GM21529 (cell line): ENCODE results near the gene LRRC27.

Source experiments
- ATAC-seq: cut with Tn5 transposase; IDR thresholded peaks from one replicate; pipeline ENCODE4 v1.9.1; 2021; ENCODE audit not compliant: unreplicated experiment

Gene LRRC27

GRCh38 chr10:132399117-132400035 lies 67.4 kb downstream of the LRRC27 start:
- no peak for ATAC-seq

- ATAC-seq, result no peak
Observed at GRCh38 chr10:132400041-132400546, 68.1 kb downstream of the LRRC27 start.

GRCh38 chr10:132400547-132401151 lies 68.7 kb downstream of the LRRC27 start:
- no peak for ATAC-seq

DNA sequence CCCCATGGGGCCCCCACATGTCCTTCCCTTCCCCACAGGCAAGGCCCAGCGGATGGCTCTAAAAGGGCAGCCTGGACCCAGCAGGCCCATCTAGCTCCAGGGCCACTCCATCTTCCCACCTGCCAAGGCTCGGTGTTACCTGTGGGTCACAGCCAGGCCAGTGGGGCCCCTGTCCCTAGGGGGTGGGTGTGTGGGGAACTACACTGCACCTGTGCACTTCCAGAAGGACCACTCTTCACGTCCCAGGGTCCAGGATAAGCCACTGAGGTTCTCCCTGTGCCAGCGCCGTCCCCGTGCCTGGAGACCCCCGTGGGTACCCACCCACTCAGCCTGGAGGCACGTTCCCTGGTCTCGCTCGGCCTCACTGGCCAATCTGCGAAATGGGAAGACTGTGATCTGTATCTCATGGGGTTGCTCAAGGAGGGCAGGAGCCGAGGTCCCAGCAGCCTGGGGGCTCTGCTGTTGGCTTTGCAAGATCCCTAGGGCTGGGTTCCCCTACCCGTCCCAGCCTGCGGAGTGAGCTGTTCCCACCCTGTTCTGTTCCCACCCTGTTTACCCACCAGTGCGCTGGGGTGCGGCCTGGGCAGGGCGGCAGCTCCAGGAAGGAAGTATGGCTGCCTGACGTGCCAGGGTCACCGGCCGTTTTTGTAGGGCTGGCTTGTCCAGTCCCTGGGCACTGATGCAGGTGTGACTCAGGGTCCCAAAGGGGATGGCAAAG lies 69.6 kb downstream of the LRRC27 start:
- no peak for ATAC-seq

DNA sequence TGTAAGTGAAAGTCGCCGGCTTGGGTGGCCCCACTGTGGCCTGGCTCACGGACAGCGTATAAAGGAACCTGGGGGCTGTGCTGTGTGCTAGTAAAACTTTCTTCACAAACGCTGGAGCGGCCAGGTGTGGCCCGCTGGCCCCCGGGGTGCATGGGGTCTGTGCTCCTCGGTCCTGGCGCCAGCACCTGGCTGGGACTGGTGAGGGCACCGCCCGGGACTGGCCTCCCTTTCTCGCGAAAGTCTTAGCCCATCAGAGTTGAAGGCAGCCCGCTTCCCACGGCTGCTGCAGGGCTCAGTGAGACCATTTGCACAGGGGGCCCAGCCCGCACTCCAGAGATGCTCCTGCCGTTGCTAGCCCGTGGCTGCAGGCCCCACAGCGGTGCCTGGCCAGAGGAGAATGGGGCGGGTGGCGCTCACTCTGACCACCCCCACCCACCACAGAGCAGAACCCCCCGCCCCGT lies 70.8 kb downstream of the LRRC27 start:
- no peak for ATAC-seq

DNA sequence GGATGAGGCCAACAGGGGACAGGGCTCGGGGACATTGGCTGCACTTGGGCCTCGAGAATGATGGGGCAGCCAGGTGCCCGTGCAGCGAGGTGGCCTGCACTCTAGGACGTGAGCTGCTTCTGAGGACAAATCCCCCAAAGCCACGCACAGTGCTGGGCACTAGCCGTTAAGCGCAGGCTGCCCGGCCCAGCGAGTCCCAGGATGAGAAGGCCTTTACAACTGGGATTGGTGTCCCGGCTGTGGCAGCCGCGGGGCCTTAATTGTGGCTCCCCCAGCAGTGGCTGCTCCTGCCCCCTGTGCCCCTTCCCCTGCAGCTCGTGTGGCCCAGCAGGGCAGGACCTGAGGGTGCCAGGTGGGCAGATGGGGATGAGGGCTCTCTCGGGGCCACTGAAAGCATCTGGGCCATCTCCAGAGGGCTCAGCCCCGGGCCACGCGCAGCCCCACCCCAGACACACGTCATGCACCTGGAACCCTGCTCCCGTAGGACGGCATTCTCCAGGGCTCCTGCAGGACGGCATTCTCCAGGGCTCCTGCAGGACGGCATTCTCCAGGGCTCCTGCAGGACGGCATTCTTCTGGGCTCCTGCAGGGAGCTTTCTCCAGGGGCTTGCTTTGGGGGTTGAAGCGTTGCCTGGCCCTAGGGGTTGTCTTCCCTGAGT lies 71.6 kb downstream of the LRRC27 start:
- ATAC-seq, result no peak

- ATAC-seq, result no peak
Observed at GRCh38 chr10:132404169-132404880, 72.3 kb downstream of the LRRC27 start.

GRCh38 chr10:132404911-132405462 lies 73.0 kb downstream of the LRRC27 start:
- ATAC-seq, result no peak

DNA sequence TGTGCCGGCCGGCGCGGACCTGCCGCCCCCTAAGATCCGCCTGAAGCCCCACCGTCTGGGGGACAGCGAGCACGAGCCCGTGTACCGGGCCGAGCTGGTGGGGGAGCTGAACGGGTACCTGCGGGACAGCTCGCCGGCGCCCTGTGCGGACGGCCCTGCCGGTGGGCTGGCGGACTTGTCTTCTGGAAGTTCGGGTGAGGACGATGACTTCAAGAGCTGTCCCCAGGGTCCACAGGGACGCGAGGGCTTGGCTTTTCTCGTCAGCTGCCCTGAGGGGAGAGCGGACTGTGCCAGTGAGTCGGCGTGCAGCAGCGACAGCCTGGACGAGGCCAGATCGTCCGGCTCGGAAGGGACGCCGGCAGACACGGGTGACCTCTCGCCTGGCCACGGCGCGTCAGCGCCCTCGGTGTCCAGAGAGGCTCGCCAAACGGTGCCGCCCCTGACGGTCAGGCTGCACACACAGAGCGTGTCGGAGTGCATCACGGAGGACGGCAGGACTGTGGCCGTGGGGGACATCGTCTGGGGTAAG lies 73.5 kb downstream of the LRRC27 start:
- no peak for ATAC-seq

- no peak for ATAC-seq
Observed at GRCh38 chr10:132406181-132406580, 74.2 kb downstream of the LRRC27 start.

DNA sequence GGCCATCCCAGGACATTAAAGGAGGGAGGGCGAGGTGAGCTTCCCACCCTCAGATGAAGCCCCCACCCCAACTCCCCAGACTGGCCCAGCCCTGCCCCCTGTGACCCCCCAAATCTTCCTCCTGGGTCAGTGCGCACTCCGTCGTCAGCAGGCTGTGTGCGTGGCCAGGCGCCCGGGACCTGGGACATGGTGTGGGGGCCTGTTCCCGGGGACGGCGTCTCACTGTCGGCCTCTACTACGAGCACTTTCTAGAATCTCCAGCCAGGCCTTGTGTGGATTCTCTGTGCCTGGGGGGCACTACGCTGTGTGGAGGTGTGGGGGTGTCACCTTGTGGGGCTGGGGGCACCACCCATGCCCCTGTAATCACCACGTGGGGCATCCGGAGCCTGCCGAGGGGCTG lies 74.8 kb downstream of the LRRC27 start:
- no peak for ATAC-seq

GRCh38 chr10:132407243-132407746 lies 75.3 kb downstream of the LRRC27 start:
- no peak for ATAC-seq

DNA sequence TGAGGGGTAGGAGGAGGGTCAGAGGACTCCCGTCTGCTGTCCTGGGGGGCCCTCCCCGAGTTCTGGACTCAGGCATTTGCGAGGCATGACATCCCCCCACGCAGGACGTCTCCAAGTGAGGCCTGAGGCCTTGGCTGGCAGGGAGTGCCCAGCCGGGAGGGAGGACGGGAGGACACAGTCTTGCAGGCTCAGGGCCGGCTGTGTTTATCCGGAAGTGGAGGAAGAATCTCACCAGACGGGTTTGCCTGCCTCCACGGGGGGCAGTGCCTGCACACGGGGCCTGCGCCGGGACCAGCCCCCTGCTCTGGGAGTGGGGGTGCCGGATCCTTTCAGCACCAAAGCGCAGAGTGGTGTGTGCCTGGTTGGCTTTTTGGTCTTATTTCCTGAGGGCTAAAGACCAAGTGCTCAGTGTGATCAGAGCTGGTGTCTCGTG lies 75.9 kb downstream of the LRRC27 start:
- no peak for ATAC-seq

DNA sequence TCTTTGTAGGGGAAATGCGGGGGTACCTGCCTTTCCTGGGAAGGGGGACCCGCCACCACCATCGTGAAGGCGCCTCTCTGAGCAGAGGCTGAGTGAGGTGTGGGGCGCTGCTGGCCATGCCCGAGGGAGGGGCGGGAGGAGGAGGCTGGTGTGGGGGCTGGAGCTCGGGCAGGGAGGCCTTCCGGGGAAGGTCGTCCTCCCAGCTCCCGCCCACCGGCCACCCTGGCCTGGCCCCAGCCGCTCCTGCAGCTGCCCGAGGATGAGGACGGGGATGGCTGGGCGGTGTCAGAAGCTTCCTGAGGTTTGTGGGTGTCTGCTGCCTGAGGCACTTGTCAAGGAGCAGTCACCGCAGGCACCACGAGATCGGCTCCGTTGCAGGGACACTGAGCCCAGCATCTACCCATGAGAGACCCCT lies 76.4 kb downstream of the LRRC27 start:
- ATAC-seq, result no peak

DNA sequence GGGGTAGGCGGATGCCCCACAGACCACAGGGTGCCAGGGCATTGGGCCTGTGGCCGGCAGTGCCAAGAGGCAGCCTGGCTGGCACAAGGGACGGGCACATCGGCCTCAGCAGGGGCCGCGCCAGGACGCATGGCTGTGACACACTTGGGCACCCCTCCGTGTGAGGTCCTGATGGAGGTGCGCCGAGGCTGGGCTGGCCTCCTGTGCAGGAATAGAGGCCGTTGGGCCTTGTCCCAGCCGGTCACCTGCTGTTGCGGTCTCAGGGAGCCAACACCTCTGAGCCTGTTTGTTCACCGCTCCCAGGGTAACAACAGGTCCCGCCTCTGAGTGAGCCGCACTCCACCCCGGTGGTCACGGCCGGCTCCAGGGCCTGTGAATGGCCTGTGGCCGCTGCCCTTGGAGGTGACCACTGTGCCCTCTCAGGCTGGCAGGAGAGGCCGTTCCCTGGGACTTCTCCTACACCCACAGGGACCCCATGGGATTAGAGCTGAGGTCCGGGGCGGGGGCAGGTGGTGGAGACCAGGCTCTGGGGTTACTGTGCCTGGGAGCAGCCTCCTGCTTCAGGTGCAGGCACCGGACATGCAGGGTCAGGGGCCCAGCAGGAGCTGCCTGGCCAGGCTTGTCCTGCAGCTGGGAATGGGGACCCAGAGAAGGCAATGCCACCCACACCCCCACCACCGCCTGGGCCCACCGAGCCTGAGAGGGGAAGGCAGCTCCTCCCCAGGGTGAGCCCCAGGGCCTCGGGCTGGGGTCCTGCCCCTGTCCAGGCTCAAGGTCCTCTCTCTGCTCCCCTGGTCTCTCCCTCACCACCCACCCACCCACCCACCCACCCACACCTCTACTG lies 77.1 kb downstream of the LRRC27 start:
- no peak for ATAC-seq

- no peak for ATAC-seq
Observed at GRCh38 chr10:132409667-132410028, 77.7 kb downstream of the LRRC27 start.

GRCh38 chr10:132410056-132410778 lies 78.2 kb downstream of the LRRC27 start:
- ATAC-seq, result no peak
